ENCODE measurements around the gene THSD4.

THSD4 gene

DNA sequence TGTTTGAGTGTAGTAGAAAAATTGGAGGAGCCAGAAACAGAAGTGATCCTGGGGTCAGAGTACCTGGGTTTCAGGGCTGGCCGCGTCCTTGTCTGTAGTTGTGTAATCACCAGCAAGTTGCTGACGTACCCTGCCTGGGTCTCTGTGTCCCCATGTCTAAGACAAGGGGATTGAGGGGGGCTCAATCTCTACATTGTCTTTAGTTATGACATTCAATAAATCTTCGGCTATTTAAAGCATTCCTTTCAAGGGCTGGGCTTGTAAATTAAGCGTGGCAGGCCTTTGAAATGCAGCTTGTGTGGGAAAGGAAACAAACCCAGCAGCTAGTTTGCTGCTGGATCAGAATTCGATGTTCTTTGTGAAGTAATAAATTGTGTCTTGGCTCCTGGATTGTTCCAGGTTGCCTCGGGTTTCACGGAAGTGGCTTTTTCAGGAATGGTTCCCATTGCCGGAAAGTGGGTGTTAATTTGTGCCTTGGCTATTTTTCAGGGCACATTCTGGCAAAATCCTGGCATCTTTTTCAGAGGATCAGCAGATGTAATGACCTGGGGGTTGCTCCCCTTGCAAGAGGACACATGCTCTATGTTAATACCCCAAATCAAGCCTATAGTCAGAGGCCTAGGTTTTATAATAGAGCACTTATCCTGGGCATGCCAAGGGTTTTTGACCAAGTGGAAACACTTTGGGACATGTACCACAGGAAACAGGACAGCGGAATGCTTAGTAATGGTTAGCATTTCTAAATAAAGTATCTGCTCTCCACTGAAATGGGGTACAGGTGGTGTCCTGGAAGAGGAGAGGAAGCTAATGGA, 400.3 kb downstream of the THSD4 start:
- no peak for DNase-seq

GRCh38 chr15:71517751-71518150, 402.5 kb downstream of the THSD4 start:
- DNase-seq: no peak

- DNase-seq: no peak
Measured at GRCh38 chr15:71518661-71519060, 403.4 kb downstream of the THSD4 start.

- no peak for DNase-seq
Measured at GRCh38 chr15:71526060-71526820, 411.0 kb downstream of the THSD4 start.

- DNase-seq: no peak
Measured at GRCh38 chr15:71529361-71529760, 414.1 kb downstream of the THSD4 start.

DNA sequence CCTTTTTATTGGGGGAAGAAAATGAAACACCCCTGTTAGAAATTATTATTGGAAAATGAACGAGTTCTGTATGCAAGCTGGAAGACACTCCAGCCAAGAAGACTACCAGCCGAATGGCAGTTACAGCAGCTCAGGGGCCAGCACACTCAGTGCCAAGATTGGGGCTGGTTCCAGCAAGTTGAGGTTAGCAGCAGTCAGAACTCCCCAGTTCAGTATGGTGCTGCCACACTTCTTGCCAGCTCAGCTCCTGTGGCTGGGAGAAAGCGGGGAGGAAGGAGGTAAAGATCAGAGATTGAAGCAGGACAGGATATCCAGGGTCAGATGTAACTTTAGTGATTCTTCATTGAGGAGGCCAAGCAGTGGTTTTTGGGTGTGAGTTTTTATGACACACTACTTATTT, 414.8 kb downstream of the THSD4 start:
- no peak for DNase-seq

DNA sequence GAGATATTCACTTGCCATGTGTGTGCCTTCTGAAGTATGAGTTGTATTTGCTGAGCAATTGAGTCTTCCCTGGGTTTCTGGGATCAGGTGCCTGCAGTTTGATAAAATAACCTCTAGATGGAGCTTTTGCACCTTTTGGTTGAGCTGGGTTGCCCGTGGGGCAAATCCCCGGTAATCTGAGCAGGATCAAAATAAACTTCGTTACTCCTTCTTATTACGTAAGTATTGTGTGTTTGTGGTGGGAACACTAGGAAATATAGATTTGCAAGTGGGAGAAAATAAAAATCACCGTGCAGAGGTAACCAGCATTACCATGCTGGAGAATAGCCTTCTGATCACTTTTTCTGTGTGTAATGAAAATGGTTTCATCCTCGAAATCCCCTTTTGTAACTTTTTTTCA, 417.7 kb downstream of the THSD4 start:
- no peak for DNase-seq

- DNase-seq: no peak
Measured at GRCh38 chr15:71538181-71538580, 422.9 kb downstream of the THSD4 start.

GRCh38 chr15:71541746-71542145, 426.5 kb downstream of the THSD4 start:
- no peak for DNase-seq

DNA sequence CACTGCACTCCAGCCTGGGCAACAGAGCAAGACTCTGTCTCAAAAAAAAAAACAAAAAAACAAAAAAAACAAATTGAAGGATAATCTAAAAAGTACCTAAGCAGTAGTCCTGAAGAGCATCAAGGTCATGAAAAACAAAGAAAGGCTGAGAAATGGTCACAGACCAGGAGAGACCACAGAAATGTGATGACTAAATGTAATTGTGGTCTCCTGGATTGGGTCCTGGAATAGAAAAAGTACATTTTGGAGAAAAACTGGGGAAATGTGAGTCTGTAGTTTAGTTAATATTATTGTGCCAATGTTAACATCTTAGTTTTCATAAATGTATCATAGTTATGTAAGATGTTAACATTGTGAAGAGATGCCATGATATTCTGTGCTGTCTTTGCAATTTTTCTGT, 427.6 kb downstream of the THSD4 start:
- DNase-seq: no peak

- DNase-seq: no peak
Measured at GRCh38 chr15:71543413-71543812, 428.1 kb downstream of the THSD4 start.

GRCh38 chr15:71545223-71545760, 430.0 kb downstream of the THSD4 start:
- no peak for DNase-seq

DNA sequence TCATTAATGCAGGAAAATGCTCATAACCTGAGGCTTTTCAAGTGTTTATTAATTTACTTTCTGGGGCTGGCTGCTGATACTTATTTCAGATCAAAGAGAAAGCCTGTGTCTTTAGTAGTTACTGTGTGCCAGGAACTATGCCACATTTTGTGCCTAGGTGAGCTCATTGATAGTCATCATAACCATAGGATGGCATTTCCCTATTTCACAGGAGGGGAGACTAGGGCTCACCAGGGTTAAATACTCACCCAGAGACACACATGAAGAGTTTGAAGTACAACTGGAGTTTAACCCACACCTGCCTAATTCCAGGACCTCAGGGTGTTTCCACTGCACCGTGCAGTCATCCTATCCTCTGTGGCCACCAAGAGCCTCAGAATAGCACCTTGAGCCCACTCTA, 430.7 kb downstream of the THSD4 start:
- no peak for DNase-seq

DNA sequence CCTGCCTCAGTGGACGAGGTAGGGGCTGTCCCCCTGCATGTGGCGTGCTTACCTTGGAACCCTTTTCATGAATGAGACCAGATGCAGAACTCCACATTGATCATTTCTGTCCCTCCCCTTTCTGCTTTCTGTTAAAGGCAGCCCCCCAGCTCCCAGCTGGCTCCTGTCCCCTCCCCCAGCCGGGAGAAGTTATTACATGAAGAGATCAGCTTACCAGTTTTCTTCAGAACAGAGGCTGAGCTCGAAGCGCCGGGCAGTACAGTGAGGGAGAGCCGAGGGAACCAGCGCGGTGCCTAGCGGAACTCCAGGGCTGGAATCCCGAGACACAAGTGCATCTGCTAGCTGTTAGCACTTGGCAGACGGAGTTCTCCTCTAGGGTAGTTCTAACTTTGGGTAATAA, 431.7 kb downstream of the THSD4 start:
- no peak for DNase-seq

DNA sequence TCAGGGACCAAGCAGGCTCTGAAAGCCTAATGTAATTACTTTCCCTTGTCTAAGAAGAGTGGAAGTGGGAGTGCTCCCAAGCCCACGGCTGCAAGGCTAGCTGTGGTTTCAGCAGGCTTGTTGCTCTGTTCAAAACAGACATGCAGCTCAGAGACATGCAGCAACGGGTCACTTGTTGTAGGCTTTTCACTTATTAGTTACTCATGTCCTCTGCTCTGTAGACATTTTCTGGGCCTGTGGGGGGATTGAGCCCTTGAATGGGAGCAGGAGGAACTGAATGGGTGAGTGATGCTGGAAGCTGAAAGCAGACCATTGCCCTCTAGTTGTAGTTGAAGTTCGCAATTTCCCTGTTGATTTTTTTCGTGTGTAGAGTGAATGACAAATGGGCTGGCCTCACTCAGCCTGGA, 433.1 kb downstream of the THSD4 start:
- DNase-seq: no peak

DNA sequence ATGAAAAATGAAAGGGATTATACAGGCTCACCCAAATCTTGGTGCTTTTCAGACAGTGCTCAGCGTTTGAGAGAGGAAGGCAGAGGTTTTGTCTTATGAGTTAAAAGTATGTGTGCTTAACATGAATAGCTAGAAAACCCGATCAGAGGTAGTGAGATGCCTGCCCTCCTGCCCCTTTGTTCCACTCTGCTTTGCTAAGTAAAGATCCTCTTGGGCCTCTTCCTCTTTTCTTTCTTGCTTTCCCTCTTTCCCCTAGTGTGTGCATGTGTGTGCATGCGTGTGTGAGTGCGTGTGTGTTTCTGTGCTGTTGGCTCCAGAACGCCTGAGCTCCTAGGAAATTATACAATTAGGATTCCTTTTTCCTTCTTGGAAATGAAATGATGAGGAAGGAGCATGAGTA, 433.8 kb downstream of the THSD4 start:
- no peak for DNase-seq

GRCh38 chr15:71549697-71550096, 434.4 kb downstream of the THSD4 start:
- DNase-seq: no peak

- DNase-seq: no peak
Measured at GRCh38 chr15:71551566-71551965, 436.3 kb downstream of the THSD4 start.

GRCh38 chr15:71559098-71559497, 443.8 kb downstream of the THSD4 start:
- DNase-seq: no peak

- DNase-seq: no peak
Measured at GRCh38 chr15:71559616-71560015, 444.3 kb downstream of the THSD4 start.

GRCh38 chr15:71562251-71562650, 447.0 kb downstream of the THSD4 start:
- DNase-seq: no peak

DNA sequence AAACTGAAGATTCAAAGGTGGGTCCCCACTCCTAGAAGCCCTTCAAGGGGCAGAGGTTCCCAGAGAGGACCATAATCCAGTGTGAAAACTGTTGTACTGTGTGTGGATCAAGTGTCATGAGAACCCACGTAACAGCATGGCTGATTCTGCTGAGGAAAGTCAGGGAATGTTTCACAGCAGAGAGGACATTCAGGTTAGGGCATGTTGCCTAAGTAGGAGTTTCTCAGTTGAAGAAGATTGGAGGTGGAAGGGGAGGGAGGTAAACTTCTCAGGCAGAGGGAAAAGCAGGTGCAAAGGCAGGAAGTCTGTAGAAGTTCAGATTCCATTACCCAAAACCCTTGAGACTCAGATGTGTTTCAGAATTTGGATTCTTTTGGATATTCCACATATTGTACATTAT, 448.9 kb downstream of the THSD4 start:
- no peak for DNase-seq

DNA sequence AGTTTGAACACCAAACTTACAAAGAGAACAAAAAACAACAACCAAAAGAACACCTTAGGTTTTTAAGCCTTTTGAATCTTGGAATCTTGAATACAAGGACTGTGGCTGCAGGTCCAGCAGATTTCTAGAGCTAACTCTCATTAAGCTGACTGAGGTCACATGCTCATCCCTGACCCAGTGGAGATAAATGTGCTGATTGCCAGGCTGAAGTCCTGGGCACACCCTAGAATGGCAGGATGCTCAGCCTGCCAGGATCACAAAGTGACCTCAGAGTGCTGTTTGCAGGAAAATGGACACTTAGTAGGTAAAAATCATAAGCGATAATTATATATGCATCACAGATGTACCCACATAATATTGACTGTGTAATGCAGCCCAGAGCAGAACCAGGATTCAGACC, 449.7 kb downstream of the THSD4 start:
- DNase-seq: no peak

- DNase-seq: no peak
Measured at GRCh38 chr15:71565631-71566160, 450.4 kb downstream of the THSD4 start.

Measured in NCI-H446 treated with DMSO at 0.1 percent for 48 hours (cell line).